Measurements from ENCODE around the gene MTA3.
"Not testable (repeated sequence)": the region's sequence is repeated elsewhere in the genome, so short reads cannot be mapped to it uniquely, and the experiment has no call there.

MTA3 gene

DNA sequence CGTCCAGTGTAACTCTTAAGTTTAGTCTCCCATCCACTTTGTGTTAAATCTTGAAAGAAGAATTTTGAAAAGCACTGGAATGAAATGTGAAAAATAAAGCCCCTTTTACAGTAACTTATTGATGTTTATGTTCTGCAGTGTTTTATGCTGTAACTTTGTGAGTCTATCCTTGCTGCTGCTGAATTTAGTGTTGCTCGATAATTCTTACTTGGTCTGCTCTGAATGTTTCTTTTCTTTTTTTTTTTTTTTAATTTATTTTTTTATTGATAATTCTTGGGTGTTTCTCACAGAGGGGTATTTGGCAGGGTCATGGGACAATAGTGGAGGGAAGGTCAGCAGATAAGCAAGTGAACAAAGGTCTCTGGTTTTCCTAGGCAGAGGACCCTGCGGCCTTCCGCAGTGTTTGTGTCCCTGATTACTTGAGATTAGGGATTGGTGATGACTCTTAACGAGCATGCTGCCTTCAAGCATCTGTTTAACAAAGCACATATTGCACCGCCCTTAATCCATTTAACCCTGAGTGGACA is 36.0 kb downstream of the MTA3 start:
- not testable (repeated sequence) for DNase-seq (ENCODE audit: low read depth, low spot score); H3K27ac ChIP-seq (ENCODE audit: low read length); H3K27me3 ChIP-seq (ENCODE audit: control insufficient read depth, insufficient read depth, low read length); H3K36me3 ChIP-seq (ENCODE audit: control insufficient read depth, insufficient read depth, low read length); H3K4me3 ChIP-seq (ENCODE audit: low read length); H3K4me1 ChIP-seq (ENCODE audit: control insufficient read depth, insufficient read depth, low read length); H3K9me3 ChIP-seq (ENCODE audit: control insufficient read depth, insufficient read depth, low read length)
- no CpG with 5 or more reads among the region's 6 CpGs for WGBS (ENCODE audit: insufficient coverage, insufficient read length)

- H3K9me3 ChIP-seq (ENCODE audit: control insufficient read depth, insufficient read depth, low read length); H3K27ac ChIP-seq (ENCODE audit: low read length); DNase-seq (ENCODE audit: low read depth, low spot score); H3K4me1 ChIP-seq (ENCODE audit: control insufficient read depth, insufficient read depth, low read length); H3K36me3 ChIP-seq (ENCODE audit: control insufficient read depth, insufficient read depth, low read length); H3K4me3 ChIP-seq (ENCODE audit: low read length); H3K27me3 ChIP-seq (ENCODE audit: control insufficient read depth, insufficient read depth, low read length): not testable (repeated sequence)
- WGBS (ENCODE audit: insufficient coverage, insufficient read length), result no CpG with 5 or more reads among the region's 33 CpGs
Measured at GRCh38 chr2:42606166-42606565, 37.7 kb downstream of the MTA3 start.

GRCh38 chr2:42607101-42607637 is 38.7 kb downstream of the MTA3 start:
- Histone ChIP-seq H3K27me3 (ENCODE audit: control insufficient read depth, insufficient read depth, low read length) (no peaks in the 10 kb centered on the region), H3K4me3 (ENCODE audit: low read length) (no peak overlapping the region), H3K36me3 (ENCODE audit: control insufficient read depth, insufficient read depth, low read length) (peaks cover 2% of the 10 kb centered on the region; the same call in 1 of the 2 replicates), H3K27ac (ENCODE audit: low read length) (no peak overlapping the region), H3K4me1 (ENCODE audit: control insufficient read depth, insufficient read depth, low read length) (no peaks in the 10 kb centered on the region), H3K9me3 (ENCODE audit: control insufficient read depth, insufficient read depth, low read length) (no peaks in the 10 kb centered on the region)
- no peak for DNase-seq (ENCODE audit: low read depth, low spot score)
- WGBS (ENCODE audit: insufficient coverage, insufficient read length), result no CpG with 5 or more reads among the region's 8 CpGs

GRCh38 chr2:42613281-42614064 is 45.0 kb downstream of the MTA3 start:
- Histone ChIP-seq H3K4me1 (ENCODE audit: control insufficient read depth, insufficient read depth, low read length) (no peaks in the 10 kb centered on the region), H3K27me3 (ENCODE audit: control insufficient read depth, insufficient read depth, low read length) (no peaks in the 10 kb centered on the region), H3K27ac (ENCODE audit: low read length) (no peak overlapping the region), H3K9me3 (ENCODE audit: control insufficient read depth, insufficient read depth, low read length) (no peaks in the 10 kb centered on the region), H3K4me3 (ENCODE audit: low read length) (no peak overlapping the region), H3K36me3 (ENCODE audit: control insufficient read depth, insufficient read depth, low read length) (peaks cover 8% of the 10 kb centered on the region; the same call in 1 of the 2 replicates)
- WGBS (ENCODE audit: insufficient coverage, insufficient read length), result no CpG with 5 or more reads among the region's 6 CpGs
- no peak for DNase-seq (ENCODE audit: low read depth, low spot score)

DNA sequence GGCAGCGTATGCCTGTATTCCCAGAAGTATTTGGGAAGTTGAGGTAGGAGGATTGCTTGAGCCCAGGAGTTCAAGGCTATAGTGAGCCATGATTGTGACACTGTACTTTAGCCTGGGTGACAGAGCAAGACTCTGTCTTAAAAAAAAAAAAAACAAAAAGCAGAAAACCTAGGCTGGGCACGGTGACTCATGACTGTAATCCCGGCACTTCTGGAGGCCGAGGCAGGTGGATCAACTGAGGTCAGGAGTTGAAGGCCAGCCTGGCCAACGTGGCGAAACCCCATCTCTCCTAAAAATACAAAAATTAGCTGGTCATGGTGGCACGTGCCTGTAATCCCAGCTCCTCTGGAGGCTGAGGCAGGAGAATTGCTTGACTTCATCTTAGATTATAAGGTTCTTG is 46.4 kb downstream of the MTA3 start:
- Histone ChIP-seq H3K27ac (ENCODE audit: low read length) (no peak overlapping the region), H3K4me3 (ENCODE audit: low read length) (no peak overlapping the region), H3K4me1 (ENCODE audit: control insufficient read depth, insufficient read depth, low read length) (no peaks in the 10 kb centered on the region), H3K9me3 (ENCODE audit: control insufficient read depth, insufficient read depth, low read length) (no peaks in the 10 kb centered on the region), H3K36me3 (ENCODE audit: control insufficient read depth, insufficient read depth, low read length) (peaks cover 8% of the 10 kb centered on the region; the same call in 1 of the 2 replicates), H3K27me3 (ENCODE audit: control insufficient read depth, insufficient read depth, low read length) (no peaks in the 10 kb centered on the region)
- WGBS (ENCODE audit: insufficient coverage, insufficient read length), result no CpG with 5 or more reads among the region's 7 CpGs
- no peak for DNase-seq (ENCODE audit: low read depth, low spot score)

DNA sequence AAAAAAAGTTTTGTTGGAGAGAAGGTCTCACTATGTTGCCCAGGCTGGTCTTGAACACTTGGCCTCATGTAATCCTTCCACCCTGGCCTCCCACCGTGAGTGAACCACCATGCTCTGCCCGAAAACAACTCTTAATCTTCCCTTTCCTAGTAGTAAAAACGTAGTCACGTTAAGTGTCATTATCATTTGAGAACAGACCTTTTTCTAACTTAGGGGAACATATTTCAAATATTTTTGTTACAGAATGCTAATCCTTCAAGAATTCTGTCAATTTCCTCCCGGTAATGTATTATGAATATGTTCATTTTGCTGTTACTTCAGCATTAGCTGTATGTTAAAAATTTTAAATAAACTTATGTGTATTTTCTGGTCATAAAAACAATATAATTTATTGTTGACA is 49.7 kb downstream of the MTA3 start:
- Histone ChIP-seq H3K36me3 (ENCODE audit: control insufficient read depth, insufficient read depth, low read length) (peaks cover 8% of the 10 kb centered on the region; the same call in 1 of the 2 replicates), H3K4me3 (ENCODE audit: low read length) (no peak overlapping the region), H3K4me1 (ENCODE audit: control insufficient read depth, insufficient read depth, low read length) (no peaks in the 10 kb centered on the region), H3K27ac (ENCODE audit: low read length) (no peak overlapping the region), H3K9me3 (ENCODE audit: control insufficient read depth, insufficient read depth, low read length) (no peaks in the 10 kb centered on the region), H3K27me3 (ENCODE audit: control insufficient read depth, insufficient read depth, low read length) (no peaks in the 10 kb centered on the region)
- no peak for DNase-seq (ENCODE audit: low read depth, low spot score)
- WGBS (ENCODE audit: insufficient coverage, insufficient read length), result no CpG with 5 or more reads among the region's 5 CpGs

GRCh38 chr2:42618972-42619371 is 50.5 kb downstream of the MTA3 start:
- Histone ChIP-seq H3K9me3 (ENCODE audit: control insufficient read depth, insufficient read depth, low read length) (no peaks in the 10 kb centered on the region), H3K36me3 (ENCODE audit: control insufficient read depth, insufficient read depth, low read length) (peaks cover 8% of the 10 kb centered on the region; the same call in 1 of the 2 replicates), H3K4me1 (ENCODE audit: control insufficient read depth, insufficient read depth, low read length) (no peaks in the 10 kb centered on the region; the same call in 1 of the 2 replicates), H3K4me3 (ENCODE audit: low read length) (no peak overlapping the region), H3K27ac (ENCODE audit: low read length) (no peak overlapping the region), H3K27me3 (ENCODE audit: control insufficient read depth, insufficient read depth, low read length) (no peaks in the 10 kb centered on the region)
- no CpG with 5 or more reads among the region's 2 CpGs for WGBS (ENCODE audit: insufficient coverage, insufficient read length)
- DNase-seq (ENCODE audit: low read depth, low spot score), result no peak

- H3K9me3 ChIP-seq (ENCODE audit: control insufficient read depth, insufficient read depth, low read length); H3K36me3 ChIP-seq (ENCODE audit: control insufficient read depth, insufficient read depth, low read length): not testable (repeated sequence)
- no CpG with 5 or more reads among the region's 26 CpGs for WGBS (ENCODE audit: insufficient coverage, insufficient read length)
Measured at GRCh38 chr2:42621626-42622025, 53.2 kb downstream of the MTA3 start.

GRCh38 chr2:42622943-42623676 is 54.7 kb downstream of the MTA3 start:
- H3K4me3 ChIP-seq (ENCODE audit: low read length), result no peak overlapping the region
- no peaks in the 10 kb centered on the region; the same call in 1 of the 2 replicates for H3K4me1 ChIP-seq (ENCODE audit: control insufficient read depth, insufficient read depth, low read length)
- no CpG with 5 or more reads among the region's 5 CpGs for whole genome bisulfite sequencing (ENCODE audit: insufficient coverage, insufficient read length)
- peaks cover 3% of the 10 kb centered on the region; the same call in 1 of the 2 replicates for H3K36me3 ChIP-seq (ENCODE audit: control insufficient read depth, insufficient read depth, low read length)
- peak; percentile 33 for DNase-seq (ENCODE audit: low read depth, low spot score)
- no peaks in the 10 kb centered on the region for H3K9me3 ChIP-seq (ENCODE audit: control insufficient read depth, insufficient read depth, low read length)
- H3K27ac ChIP-seq (ENCODE audit: low read length), result no peak overlapping the region
- no peaks in the 10 kb centered on the region for H3K27me3 ChIP-seq (ENCODE audit: control insufficient read depth, insufficient read depth, low read length)

More at GRCh38 chr2:42621626-42622025, 53.2 kb downstream of the MTA3 start:
- not testable (repeated sequence) for H3K4me3 ChIP-seq (ENCODE audit: low read length); DNase-seq (ENCODE audit: low read depth, low spot score); H3K27me3 ChIP-seq (ENCODE audit: control insufficient read depth, insufficient read depth, low read length); H3K4me1 ChIP-seq (ENCODE audit: control insufficient read depth, insufficient read depth, low read length); H3K27ac ChIP-seq (ENCODE audit: low read length)

DNA sequence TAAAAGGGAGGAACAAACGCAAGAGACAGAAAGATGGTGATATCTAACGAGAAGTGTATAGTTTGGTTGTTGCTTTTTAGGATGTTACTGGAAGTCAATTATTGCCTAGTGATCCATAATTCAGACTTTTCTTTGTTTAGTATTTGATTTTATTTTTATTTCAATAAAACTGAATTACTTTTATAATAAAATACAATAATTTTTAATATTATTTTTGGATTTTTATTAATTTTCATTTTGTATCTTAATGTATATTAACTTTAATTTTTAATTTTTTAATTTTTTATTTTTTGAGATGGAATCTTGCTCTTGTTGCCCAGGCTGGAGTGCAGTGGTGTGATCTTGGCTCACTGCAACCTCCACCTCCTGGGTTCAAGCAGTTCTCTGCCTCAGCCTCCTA is 55.6 kb downstream of the MTA3 start:
- no peaks in the 10 kb centered on the region; the same call in 1 of the 2 replicates for H3K4me1 ChIP-seq (ENCODE audit: control insufficient read depth, insufficient read depth, low read length)
- no CpG with 5 or more reads among the region's 2 CpGs for WGBS (ENCODE audit: insufficient coverage, insufficient read length)
- peaks cover 3% of the 10 kb centered on the region; the same call in 1 of the 2 replicates for H3K36me3 ChIP-seq (ENCODE audit: control insufficient read depth, insufficient read depth, low read length)
- no peak overlapping the region for H3K27ac ChIP-seq (ENCODE audit: low read length)
- no peak overlapping the region for H3K4me3 ChIP-seq (ENCODE audit: low read length)
- H3K27me3 ChIP-seq (ENCODE audit: control insufficient read depth, insufficient read depth, low read length), result no peaks in the 10 kb centered on the region
- DNase-seq (ENCODE audit: low read depth, low spot score), result no peak
- H3K9me3 ChIP-seq (ENCODE audit: control insufficient read depth, insufficient read depth, low read length), result no peaks in the 10 kb centered on the region
